AG04450 (cell line): ENCODE data around the gene TAS2R1. TPM values are rescaled to one million over a fixed set of nuclear protein-coding genes. Genes with fewer than 3 reads are reported as not detected.
A peak's percentile ranks its signal among the peaks of the same experiment; 100 is the strongest.

Experiments
- CTCF ChIA-PET: fragments of 300-600, 350-600 bp; formaldehyde crosslinking; extraction: SDS; loops from one replicate; lab custom pipeline; 2022; ENCODE audit warnings: antibody characterized with exemption, inconsistent platforms; lab: Charles Lee
- POLR2A ChIA-PET: fragments of 350-600 bp; formaldehyde crosslinking; extraction: SDS; loops from one replicate; lab custom pipeline; 2021; ENCODE audit warnings: antibody characterized with exemption, inconsistent platforms; lab: Yijun Ruan, JAX
- DNase-seq: peaks from one replicate; pipeline ENCODE4 v3.0.0-alpha.2; 2011; ENCODE audit warnings: low read depth, low spot score
- H3K27ac ChIP-seq: one replicate; pipeline ENCODE4 v1.5.1; 2012; ENCODE audit warnings: low read depth, low read length, control low read depth
- H3K27me3 ChIP-seq: one replicate; pipeline ENCODE4 v1.6.0; 2012; ENCODE audit warnings: low read length; ENCODE audit not compliant: control insufficient read depth, insufficient read depth
- H3K4me3 ChIP-seq: 2 replicates; pipeline ENCODE4 v1.5.1; 2011; ENCODE audit warnings: mild to moderate bottlenecking, low read depth, low read length, control low read depth
- H3K9me3 ChIP-seq: 2 replicates; pipeline ENCODE4 v1.5.1; 2012; ENCODE audit warnings: low read length; ENCODE audit not compliant: control insufficient read depth, insufficient read depth
- polyA plus RNA-seq: library from polyadenylated mRNA; depleted of rRNA; stranded (reverse); fragments of >200 nt; gene quantifications from 2 replicates; pipeline ENCODE4 v1.2.3, GENCODE V29; 2011
- TF ChIP-seq, protein P1 (sequence below): IDR thresholded peaks from 2 replicates; pipeline ENCODE4 v1.5.1; 2011; ENCODE audit warnings: low read depth, low read length, control low read depth, inconsistent platforms

Gene TAS2R1
- polyA plus RNA-seq, 1 experiment = 0.14 TPM

DNA sequence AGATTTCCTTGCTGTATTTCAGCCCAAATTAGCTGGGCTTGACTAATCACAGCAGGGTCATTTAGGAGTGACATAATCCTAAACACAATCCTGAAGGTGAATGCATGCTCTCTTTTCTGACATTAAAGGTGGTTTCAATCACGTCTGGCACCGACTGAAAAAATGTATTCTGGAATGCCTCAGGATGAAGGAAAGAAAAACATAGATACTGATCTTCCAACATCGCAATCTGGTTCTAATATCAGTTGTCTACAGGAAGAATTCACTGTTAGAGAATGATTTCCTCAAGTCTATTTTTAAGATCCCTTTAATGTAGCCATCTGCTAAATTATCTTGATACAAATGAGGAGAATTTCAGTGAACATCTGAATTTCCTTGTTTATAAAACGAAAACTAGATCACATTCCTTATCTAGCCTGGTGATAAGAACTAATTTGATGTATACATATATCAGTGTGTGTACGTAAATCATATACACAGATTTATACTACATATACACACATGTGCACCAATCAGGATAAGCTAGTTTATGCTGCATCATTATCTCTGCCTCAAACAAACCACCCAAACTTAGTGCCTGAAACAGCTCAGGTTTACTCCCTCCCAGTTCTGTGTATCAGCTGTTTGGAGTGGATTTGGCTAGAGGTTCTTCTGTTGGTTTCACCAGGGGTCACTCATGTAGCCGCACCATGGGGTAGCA lies 31.3 kb upstream of the TAS2R1 start:
- ChIA-PET CTCF (no interaction called here), POLR2A (no interaction called here)
- DNase-seq = peak; percentile 18
- Histone ChIP-seq H3K4me3 (no peak overlapping the region), H3K27me3 (no peaks in the 10 kb centered on the region), H3K9me3 (no peaks in the 10 kb centered on the region), H3K27ac (no peak overlapping the region)
- TF ChIP-seq, protein P1, sequence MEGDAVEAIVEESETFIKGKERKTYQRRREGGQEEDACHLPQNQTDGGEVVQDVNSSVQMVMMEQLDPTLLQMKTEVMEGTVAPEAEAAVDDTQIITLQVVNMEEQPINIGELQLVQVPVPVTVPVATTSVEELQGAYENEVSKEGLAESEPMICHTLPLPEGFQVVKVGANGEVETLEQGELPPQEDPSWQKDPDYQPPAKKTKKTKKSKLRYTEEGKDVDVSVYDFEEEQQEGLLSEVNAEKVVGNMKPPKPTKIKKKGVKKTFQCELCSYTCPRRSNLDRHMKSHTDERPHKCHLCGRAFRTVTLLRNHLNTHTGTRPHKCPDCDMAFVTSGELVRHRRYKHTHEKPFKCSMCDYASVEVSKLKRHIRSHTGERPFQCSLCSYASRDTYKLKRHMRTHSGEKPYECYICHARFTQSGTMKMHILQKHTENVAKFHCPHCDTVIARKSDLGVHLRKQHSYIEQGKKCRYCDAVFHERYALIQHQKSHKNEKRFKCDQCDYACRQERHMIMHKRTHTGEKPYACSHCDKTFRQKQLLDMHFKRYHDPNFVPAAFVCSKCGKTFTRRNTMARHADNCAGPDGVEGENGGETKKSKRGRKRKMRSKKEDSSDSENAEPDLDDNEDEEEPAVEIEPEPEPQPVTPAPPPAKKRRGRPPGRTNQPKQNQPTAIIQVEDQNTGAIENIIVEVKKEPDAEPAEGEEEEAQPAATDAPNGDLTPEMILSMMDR = no peak

DNA sequence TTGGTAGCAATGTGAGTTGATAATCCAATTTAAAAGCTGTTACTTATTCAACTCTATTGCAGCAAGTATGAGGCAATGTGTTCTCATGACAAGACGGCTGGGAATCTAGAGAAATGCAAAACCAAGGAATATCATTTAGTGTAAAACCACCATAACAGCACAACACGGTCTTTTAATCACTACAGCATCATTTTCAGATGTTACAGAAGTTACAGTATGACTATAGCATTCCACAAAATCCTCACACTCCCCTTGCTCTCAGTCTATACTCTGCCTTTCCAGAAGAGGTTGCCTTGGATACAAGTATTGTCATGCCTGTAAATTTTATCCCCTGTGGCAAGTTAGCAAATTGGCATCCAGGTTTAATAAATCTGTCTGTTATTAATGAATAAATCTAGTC lies 28.6 kb upstream of the TAS2R1 start:
- no peaks in the 10 kb centered on the region for H3K9me3 ChIP-seq
- H3K4me3 ChIP-seq = no peak overlapping the region
- POLR2A ChIA-PET = no interaction called here
- TF ChIP-seq, protein P1 = no peak
- CTCF ChIA-PET = no interaction called here
- DNase-seq = no peak
- no peak overlapping the region for H3K27ac ChIP-seq
- no peaks in the 10 kb centered on the region for H3K27me3 ChIP-seq

DNA sequence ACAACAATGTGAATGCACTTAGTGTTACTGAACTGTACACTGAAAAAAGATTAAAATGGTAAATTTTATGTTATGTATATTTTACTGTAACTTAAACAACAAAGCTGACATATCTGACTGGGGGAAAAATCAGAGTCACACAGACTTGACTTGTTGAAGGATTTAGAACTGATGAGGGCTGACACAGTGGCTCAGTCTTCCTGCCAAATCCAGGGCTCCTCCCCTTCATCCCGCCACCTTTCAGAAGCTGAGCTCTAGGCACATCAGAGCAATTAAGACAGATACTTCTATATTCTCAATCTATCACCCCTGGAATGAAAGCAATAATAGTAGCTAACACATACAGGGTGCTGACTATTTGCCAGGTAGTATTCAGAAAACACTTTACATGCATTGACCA lies 27.7 kb upstream of the TAS2R1 start:
- DNase-seq = no peak
- CTCF ChIA-PET = interaction anchor here (0.5 to 1.1 kb wide), 2 partner anchors 29 to 203 kb away, joined by 3 to 4 read pairs; no protein-coding TSS in a partner anchor
- Histone ChIP-seq H3K27ac (no peak overlapping the region), H3K9me3 (no peaks in the 10 kb centered on the region), H3K27me3 (no peaks in the 10 kb centered on the region), H3K4me3 (no peak overlapping the region)
- TF ChIP-seq, protein P1 = no peak
- POLR2A ChIA-PET = no interaction called here

DNA sequence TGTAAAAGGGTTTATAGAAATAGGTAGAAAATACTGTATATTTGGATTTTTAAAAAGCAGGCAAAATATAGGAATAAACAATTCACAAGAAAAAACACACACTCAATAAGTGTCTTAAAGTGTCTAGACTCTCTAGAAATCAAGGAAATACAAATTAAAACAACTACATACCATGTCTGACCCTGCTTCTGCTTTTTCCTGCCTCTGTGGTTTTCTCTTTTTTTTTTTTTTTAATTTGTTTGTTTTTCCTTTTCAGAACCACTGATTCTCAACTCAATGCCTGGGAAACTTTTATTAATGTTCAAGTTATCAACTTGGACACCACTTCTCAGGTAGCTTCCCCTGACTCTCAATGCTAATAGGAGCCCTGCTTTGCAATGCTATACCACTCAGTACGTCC lies 25.5 kb upstream of the TAS2R1 start:
- TF ChIP-seq, protein P1 = no peak
- ChIA-PET CTCF (interaction anchor here (0.7 kb wide), 1 partner anchor 11 kb away, joined by 3 read pairs; no protein-coding TSS in a partner anchor), POLR2A (no interaction called here)
- DNase-seq = no peak
- no peaks in the 10 kb centered on the region for H3K27me3 ChIP-seq
- H3K27ac ChIP-seq = no peak overlapping the region
- no peaks in the 10 kb centered on the region for H3K9me3 ChIP-seq
- no peak overlapping the region for H3K4me3 ChIP-seq

DNA sequence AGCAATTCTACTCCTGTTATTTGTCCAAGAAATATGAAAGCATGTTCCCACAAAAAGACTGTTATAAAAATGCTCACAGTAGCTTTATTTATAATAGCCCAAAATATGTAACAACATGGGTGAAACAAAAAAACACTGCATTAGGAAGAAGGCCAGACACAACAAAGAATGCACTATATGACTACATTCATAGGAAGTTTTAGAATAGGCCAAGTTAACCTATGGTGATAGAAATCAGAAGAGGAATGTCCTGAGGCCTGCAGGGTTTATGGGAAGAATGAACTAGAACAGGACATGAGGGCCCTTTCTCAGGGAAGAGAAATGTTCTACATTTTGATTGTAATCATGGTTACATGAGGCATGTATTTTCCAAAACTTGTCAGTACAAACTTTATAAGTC lies 24.7 kb upstream of the TAS2R1 start:
- Histone ChIP-seq H3K4me3 (no peak overlapping the region), H3K27me3 (no peaks in the 10 kb centered on the region), H3K27ac (no peak overlapping the region), H3K9me3 (no peaks in the 10 kb centered on the region)
- POLR2A ChIA-PET = no interaction called here
- CTCF ChIA-PET = no interaction called here
- TF ChIP-seq, protein P1 = no peak
- DNase-seq = no peak
